NOMO-1 (cell line): ENCODE measurements around the gene ACAA1.
"Not testable (repeated sequence)": the region's sequence is repeated elsewhere in the genome, so short reads cannot be mapped to it uniquely, and the experiment has no call there.

Experiments
- DNase-seq, 2 experiments: peaks; one replicate each; lab custom pipeline; 2025; ENCODE audit not compliant: unreplicated experiment in 2 of 2; lab: John Stamatoyannopoulos, UW

Gene ACAA1

GRCh38 chr3:38137615-38138348 is 855 bp upstream of the ACAA1 start:
- DNase-seq = peak in 1 of 2 experiments; percentile 36

DNA sequence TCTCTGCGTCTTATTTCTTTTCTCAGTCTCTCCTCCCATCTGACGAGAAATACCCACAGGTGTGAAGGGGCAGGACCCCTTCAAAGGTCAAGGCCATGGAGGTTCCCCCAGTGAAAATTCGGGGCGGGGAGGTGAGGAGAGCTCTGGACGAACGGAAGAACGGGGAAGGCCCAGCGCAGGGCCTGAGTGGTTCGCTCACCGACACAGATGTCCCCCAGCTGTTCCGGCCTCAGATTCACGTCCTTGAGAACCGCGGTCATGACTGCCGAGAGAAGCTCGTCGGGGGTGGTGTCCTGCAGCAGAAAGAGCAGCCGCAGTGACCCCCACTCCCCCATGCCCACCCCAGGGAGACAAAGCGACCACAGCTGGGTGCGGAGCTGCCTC is 542 bp downstream of the ACAA1 start:
- no peak for DNase-seq

GRCh38 chr3:38135621-38136277 is 1.2 kb downstream of the ACAA1 start:
- DNase-seq = peak; percentile 34 to 66

DNA sequence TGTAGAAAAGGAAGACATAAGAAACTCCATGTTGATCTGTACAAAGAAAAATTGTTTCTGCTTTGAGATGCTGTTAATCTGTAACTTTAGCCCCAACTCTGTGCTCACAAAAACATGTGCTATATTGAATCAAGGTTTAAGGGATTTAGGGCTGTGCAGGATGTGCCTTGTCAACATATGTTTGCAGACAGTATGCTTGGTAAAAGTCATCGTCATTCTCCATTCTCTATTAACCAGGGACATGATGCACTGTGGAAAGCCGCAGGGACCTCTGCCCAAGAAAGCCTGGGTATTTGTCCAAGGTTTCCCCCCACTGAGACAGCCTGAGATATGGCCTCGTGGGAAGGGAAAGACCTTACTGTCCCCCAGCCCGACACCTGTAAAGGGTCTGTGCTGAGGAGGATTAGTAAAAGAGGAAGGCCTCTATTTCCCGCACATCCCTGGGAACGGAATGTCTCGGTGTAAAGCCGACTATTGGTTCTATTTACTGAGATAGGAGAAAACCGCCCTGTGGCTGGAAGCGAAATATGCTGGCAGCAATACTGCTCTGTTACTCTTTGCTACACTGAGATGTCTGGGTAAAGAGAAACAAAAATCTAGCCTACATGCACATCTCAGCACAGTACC is 2.3 kb downstream of the ACAA1 start:
- not testable (repeated sequence) for DNase-seq

GRCh38 chr3:38133557-38134405 is 3.1 kb downstream of the ACAA1 start:
- no peak for DNase-seq

DNA sequence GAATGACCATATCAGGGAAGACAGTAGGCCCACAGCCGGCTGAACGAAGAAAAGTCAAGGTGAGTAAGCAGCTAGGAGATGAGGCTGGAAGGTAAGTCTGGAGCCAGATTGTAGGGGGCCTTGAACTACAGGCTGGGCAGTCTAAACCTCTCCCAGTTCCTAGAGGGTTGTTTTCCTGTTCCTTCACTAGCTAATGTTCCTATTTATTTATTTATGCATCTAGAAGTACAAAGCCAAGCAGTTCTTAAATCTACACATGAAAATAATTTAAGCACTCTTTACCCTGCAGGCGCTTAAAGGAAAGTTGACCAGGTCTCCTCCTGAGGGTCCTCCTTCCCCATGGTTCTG is 3.7 kb downstream of the ACAA1 start:
- DNase-seq = no peak

DNA sequence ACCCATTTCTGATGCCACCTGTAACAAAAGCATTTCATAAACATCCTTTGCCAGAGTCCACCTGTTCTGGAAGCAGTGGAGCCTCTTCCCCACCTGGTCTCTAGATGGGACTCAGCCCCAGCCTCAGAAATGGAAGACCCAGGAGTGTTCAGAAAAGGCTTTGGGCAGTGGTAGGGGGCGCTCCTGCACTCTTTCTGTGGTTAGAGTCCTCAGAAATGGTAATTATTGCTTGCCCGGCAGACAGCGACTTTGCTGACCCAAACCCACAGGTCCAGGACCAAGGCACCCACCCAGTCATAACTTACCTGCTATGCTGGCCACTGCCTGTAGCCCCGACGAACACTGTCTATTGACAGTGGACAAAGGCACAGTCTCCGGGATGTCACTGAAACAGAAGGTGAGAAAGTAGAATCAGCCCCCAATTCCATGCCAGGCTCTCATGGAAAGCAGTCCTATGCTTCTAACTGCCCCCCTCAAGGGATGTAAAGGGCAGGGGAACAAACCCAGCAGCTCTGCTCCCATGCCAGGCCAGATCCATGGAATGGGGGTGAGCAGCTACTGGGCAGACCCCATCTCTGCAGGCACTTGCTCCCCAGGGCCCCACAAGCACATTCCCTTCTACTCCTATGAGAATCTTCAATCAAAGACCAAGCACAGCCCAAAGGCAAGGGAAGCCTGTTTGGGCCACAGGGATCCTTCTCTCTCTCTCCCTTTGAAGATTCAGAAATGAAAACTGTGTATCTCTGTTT is 5.1 kb downstream of the ACAA1 start:
- peak in 1 of 2 experiments; percentile 45 for DNase-seq

GRCh38 chr3:38130631-38131065 is 6.3 kb downstream of the ACAA1 start:
- no peak for DNase-seq

DNA sequence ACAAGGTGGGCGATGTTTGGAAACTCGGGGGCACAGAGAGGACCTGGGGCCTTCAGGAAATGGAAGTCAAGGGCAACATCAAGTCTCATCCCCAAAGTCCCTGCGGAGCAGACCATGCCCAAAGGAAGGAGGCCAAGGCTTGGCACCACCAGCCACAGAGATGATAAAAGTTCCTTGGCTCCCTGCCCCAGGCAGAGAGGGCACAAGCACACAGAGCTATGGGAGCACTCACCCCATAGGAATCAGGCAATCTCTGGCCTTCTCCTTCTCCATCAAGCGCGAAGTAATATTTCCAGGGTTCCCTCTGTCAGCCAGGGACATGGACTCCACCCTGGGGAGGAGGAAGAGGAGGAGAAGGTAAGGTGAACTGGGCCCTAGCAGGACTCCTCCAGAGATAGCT is 7.9 kb downstream of the ACAA1 start:
- no peak for DNase-seq

- DNase-seq = no peak
Measured at GRCh38 chr3:38128303-38128655, 8.6 kb downstream of the ACAA1 start.

DNA sequence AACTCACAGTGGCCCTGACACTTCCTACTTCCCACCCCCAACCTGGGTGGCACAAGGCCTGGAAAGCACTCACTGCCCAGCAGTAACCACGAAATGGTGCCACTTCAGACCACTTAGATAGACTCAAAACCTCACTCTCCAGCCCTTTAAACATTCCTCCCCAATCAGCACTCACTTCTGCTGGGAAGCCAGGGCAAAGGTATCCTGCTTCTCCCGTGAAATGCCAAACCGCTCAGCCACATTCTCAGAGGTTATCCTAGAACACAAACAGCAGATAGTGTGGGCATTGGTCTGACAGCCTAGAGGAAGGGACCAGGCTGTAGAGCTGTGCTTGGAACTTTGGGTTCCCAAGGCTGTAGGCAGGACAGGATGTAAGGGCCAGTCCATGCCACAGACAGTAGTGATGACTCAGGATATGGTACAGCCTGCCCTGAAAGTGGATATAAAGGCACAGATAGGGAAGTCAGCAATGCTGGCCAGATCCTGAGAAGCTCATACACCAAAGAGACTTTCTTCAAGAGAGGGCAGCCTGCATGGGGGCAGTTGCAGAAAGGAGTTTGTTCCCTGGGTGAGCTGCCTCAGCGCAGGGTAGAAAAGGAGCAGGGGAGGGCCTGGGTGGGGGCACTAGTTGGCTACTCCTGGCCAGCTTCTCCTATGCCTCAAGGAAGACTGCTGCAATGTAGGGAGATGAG is 9.2 kb downstream of the ACAA1 start:
- DNase-seq = no peak

GRCh38 chr3:38126121-38126892 is 10.6 kb downstream of the ACAA1 start:
- no peak for DNase-seq

DNA sequence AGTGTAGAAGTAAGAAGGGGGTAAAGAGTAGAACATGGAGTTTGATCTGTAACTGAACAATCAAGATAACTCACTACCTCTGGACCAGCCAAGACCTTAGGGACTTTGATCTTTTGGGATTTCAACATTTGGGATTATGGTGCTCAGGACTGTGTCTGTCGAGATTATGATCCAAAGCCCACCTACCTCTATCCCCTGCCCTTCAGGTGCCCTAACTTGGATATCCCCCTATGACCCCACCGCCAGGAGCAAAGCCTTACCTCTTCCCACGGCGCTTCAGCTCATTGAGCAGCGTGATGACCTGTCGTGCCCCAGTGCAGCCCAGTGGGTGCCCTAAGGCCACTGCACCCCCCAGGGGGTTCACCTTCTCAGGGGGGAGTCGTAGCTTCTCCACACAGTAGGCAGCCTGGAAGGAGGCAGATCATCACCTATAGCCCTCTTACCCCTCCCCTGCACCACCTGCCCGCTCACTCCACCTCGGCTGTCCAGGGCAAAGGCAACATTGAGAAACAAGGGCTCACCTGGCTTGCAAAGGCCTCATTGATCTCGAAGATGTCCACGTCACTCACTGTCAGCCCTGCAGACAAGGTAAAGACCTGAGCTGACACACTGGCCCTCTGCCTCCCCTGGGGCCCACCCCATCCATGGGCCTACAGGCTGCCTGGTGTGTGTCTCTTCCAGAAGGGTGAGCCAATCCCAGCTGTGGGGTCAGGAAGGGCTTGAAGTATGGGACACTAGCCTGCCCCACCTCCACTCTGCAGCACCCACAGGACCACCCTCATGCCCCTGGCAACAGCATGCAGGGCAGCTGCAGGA is 11.4 kb downstream of the ACAA1 start:
- no peak for DNase-seq

DNA sequence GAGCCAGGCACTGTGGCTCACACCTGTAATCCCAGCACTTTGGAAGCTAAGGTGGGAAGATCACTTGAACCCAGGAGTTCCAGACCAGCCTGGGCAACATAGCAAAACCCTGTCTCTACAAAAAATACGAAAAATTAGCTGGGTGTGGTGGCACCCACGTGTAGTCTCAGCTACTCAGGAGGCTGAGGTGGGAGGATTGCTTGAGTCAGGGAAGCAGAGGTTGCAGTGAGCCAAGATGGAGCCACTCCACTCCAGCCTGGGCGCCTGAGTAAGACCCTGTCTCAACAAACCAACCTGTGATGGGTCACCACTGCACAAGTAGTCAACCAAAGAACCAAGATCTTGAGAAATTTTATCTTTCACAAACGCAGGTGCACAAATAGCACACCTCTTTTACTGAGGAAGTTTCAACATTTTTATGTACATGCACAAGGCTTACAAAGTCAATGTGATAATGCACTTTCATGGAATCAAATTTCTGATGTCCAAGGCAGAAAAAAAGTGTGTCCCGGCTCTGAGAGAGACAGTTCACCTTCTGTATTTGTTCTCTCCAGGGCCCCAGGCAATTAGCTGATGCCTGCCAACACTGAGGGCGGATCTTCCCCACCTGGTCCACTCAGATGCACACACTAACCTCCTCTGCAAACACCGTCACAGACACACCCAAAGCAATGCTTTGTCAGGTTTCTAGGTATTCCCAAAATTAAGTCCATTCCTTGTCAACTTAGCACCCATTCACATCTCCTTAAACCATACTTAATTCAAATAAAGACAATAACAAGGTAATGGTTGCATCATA is 12.4 kb downstream of the ACAA1 start:
- no peak for DNase-seq

DNA sequence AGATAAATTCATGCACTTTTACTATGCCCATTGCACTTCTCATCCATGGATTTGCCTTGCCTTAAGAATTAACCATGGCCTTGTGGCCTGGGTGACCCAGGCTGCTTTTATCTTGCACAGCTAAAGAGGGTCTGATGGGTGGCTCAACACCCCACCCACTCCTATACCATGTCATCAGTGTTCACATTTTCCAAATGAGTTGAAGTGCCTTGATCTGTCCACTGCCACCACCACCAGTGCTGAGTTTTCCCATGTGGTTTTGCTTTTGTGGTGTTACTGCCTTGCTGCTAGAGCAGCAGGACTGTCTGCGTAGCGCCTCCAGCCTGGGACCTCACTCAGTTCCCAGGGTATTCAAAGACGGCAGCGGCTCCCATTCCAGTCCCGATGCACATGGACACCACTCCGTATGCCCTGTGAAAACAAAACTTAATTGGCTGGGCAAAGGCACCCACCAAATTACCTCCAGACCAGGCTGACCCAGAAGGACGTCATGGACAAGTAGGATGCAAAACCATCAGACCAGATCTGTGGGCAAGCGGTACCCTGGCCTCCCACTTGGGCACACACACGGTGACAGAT is 14.1 kb downstream of the ACAA1 start:
- no peak for DNase-seq

GRCh38 chr3:38121832-38122461 is 15.0 kb downstream of the ACAA1 start:
- DNase-seq = no peak

DNA sequence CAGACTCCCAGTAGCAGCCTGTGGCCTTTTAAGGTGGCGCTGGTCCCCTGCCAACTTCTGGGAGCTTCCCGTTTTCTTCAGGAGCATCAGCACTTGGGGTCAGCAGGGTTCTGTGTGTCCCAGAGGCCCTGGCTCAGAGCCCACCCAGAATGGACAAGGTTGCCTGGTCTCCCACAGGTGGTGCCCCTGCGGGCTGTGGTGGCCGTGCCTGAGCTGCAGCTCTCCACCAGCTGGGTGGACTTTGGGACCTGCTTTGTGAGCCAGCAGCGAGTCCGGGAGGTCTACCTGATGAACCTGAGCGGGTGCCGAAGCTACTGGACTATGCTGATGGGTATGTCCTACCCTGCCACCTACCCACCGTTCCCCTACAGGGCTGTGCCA is 15.5 kb downstream of the ACAA1 start:
- no peak for DNase-seq
